HG03565 (cell line): ENCODE results near the gene BIN1.
A peak's percentile ranks its signal among the peaks of the same experiment; 100 is the strongest.

Experiments
- ATAC-seq: cut with Tn5 transposase; IDR thresholded peaks from one replicate; pipeline ENCODE4 v1.9.1; 2021; ENCODE audit warnings: mild to moderate bottlenecking, moderate library complexity; ENCODE audit not compliant: unreplicated experiment

The BIN1 gene

DNA sequence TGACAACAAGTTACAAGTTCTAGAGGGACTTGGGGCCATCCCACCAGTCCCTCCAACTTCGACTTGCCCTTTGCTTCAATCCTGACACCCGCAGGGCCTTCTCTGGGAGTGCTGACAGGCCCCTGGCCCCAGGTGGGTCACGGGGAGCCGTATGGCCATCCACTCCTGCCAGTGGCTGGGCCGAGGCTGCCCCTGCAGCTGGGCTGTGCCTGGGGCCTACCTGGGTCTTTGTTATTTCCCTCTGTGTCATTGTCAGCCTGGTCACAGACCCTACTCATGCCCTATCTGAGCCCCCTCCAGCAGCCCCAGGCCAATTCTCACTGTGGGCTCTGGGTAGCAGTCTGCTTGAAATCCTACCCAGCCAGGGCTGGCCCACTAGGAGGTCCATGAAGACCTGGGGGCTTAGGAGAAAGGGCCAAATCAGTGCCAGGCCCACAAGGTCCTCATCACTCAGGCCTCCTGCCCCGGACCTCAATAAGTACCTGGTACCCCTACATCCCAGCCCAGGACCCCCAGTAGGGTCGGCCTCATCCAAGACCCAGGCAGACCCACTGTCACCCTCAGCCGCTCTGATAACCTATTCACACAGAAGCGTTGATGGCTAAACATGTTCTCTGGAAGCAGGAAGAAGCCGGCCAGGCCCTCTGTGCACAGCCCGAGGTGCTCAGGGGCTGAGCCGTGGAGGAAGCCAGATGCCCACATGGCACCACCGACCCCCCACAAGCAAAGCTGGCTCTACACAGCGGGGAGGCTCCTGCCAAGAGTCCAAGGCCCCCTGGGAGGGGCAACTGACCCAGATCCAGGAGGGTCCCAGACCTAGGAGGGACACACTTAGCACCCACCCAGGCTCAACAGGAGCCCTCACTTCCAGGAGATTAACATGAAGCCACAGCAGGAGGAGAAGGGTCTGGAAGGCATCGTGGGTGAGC, 57.7 kb downstream of the BIN1 start:
- ATAC-seq, result no peak

DNA sequence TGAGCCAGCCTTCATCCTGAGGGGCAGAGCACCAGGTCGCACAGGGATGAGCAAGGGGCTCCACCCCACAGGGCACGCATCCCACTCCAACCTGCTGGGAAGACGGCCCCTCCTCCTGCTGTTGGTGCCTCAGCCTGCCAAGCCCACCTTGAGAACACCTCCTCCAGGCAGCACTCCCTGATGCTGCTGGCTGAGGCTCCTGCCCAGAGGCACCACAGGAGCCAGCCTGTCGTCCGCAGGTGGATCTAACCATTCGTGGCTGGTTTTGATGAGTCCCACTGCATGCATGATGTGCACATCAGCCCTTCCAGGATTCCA, 58.4 kb downstream of the BIN1 start:
- ATAC-seq, result no peak

DNA sequence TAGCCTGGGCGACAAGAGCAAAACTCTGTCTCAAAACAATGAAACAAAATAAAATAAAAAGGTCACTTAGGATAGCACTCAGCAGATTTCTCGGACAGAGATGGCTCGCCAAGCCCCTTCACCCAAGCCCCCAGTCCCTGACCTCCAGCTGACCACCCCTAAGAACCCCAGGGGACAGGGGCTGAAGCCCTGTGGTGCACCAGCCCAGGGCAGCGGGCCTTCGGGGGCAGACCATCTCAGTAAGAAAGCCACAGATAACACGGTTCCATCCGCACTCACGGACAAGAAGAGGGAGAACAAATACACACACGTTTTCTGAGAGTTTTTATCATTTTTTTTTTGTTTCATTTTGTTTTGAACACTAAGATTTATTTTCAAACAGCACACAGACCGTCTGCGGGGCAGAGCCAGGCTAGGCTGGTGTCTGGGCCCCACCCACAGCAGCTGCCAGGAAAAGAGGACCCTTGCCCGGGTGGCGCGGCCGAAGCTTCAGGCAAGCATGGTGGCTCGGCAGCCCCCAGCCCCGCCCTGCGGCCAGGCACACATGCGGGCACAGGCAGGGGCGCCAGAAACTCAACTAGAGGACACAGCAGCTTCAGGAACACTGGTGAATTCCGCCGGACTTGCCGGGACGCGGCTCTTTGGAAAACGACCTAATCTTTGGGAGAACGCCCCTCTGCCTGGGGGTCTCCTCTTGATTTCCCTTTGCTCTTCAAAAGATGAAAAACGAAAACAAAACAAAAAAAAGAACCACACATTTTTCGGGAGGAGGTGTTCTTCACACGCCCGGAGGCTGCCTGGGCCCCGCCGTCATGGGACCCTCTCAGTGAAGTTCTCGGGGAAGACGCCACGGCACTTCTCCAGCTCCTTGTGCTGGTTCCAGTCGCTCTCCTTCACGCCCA, 59.0 kb downstream of the BIN1 start:
- ATAC-seq, result no peak

DNA sequence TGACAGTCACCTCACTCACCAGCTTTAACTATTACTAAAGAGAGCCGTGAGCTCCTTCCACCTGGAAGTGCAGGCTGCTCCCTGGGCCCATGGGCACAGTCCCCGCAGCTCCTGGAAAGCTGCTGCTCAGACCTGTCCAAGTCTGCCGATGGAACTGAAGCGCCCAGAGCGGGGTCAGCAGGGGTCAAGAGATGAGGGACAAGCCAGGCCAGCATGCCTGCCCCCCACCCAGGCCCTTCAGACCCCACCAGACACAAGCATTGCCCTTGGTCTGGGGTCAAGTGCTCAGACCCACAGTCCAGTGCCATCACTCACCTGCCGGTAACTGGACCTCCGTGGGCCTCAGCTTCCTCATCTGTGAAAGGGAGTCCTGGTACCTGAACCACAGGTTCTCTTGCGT, 59.9 kb downstream of the BIN1 start:
- ATAC-seq, result no peak

DNA sequence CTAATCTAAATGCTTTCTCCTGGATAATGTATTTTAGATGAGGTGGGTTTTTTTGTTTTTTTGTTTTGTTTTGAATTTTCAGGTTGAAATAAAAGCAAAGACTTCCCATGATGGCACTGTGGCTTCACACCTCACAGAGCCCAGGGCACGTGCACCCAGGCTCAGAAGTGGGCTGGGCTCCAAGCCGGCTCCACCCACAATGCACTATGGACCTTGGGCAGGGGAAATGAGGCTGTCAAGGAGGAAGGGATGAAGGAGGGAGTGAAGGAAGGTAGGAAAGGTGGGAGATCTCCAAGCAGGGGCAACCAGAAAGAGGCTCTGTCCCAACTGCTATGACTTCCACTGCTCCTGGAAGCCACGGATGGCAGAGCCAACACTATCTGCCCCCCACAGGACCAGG, 60.4 kb downstream of the BIN1 start:
- ATAC-seq, result no peak

DNA sequence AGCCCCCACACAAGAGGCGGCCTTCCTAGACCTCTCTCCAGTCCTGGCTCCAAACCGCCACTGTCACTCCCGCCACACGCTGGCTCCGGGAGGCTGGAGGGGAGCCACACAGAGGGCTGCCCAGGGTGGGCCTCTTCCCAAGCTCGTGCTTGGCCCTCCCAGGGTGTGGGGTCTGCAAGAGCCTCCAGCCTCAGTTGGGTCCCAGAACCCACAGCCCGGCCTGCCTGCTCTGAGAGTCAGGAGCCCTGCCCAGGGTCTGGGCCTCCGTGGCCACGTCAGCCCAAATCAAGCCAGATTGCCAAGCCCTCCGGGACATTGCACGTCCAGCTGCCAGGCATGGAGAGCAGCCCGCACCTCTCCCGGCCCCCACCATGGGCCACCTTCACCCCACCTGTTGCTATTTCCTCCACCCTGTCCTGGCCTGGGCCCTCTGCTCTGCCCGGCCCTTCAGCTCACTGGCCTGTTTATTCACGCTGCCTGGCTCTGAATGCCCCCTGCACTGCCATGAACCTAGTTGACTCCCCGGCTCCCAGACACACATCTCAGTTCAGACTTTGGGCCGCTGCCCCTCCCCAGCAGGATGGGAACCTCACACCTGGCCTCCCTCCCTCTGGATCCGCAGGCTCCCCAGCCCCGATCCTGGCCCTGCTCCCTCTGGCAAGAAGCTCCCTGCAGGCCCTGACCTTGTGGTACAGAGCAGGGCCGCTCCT, 61.0 kb downstream of the BIN1 start:
- ATAC-seq, result no peak

DNA sequence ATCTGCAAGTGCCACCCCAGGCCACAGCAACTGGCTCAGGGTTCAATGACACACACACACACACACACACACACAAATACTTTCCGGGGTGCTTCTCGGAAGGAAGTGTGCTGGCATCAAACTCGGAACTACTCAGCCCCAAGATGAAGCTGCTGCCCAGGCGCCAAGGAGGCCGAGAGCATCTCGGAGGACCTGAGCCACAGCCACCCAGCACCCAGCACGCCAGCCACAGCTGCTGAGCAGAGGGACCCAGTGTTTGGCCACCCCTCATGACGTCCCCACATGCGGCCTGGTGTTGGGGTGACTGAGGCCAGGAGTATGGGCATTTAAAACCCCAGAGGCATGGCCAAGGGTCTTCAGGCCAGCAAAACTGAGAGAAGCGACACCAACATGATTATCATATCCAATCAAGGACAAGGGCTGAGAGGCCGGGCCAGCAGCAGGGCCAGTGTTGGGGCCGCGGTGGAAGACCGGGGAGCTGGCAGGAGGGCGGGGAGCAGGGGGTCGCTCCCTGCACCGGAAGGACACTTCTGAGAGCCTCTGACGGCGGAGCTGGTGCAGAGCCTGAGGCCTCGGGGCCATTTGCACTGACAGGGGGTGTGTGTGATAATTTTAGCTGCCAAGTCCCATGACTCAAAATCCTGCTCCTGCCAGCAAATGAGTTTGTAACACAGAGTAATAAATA, 61.8 kb downstream of the BIN1 start:
- ATAC-seq, result no peak

DNA sequence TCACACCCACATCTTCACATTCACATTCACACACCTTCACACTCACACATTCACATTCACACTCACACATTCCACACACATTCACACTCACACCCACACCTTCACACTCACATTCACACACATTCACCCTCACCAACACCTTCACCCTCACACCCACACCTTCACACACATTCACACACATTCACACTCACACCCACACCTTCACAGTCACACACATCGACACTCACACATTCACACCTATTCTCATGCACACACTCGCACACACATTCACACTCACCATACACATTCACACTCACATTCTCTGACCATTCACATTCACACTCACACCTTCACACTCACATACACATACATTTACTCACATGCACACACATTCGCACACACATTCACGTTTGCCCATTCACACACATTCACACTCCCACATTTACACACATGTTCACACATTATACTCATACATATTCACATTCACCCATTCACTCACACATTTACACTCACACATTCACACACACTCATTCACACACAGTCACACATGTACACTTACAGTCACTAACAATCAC, 62.7 kb downstream of the BIN1 start:
- ATAC-seq, result no peak

DNA sequence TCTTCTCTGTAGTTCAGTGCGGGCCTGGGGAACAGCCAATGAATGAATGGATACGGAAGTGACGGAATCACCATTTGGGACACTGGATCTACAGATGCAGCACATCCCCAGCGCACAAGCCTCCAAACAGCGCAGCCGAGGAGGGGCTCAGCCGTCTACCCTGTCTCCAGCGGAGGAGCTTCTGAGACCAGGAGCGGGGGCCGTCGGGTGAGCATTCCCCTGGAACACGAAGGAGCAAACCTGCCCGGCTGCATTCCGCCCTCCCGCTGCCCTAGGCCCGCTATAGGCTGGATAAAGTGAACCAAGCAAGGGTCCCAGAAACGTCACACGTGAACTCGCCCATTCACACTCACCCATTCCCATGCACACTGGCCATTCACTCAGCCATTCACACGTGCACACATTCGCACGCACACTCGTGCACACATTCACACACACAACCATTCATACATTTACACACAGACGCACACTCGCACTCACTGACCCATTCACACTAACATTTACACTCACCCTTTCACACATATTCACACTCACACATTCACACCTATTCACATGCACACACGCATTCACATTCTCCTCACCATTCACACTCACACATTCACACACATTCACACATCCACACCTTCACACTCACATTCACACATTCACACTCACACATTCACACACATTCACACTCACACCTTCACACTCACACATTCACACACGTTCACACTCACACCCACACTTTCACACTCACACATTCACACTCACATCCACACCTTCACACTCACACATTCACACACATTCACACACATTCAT, 63.4 kb downstream of the BIN1 start:
- ATAC-seq, result no peak

DNA sequence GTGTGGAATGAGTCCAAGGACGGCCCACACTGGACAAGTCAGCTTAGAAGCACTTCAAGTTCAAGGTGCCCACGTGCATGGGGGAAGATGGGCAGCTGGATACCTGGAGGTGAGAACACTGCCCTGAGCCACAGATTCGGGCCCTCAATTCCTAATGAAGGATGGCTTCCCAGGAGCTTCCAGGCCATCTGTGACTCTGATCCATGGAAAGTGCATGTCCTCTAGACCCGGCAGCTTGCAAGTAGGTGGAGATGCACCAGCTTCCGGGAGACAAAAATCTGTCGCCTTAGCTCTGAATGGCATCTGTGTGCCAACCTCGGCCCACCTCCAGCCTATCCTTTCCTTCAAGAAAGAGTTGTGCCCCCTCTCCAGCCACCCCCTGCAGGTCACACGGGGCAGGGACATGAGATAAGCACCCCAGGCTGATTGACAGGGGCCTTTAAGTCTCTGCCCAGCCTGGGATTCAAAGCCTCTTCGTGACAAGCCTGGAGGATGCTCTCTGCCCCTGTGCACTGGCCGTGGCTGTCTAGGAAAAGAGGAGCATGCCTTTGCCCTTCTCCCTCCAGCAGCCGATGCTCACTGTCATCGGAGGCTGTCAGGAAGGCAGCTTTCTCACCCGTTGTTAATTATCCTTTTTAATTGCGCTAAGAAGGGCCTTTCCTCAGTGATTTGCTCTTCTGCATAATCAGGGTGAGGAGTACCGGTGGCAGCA, 65.5 kb downstream of the BIN1 start:
- no peak for ATAC-seq

DNA sequence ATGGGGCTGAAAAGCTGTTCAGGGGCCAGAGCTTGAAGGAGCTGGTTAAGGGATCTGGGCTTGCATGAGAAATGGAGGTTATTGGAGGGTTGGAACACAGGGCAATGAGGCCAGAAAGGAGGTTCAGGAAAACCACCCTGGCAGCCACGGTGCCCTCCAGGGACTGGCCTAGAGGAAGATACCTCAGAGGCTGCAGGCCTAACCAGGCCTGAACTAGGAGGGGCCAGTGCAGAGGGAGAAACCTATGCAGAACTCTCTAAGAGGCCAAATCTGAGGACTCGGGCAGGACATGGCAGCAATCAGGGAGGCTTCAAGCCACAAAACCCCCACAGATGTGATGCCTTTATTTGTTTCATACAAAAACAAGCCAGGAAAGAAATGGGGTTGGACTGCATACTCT, 66.8 kb downstream of the BIN1 start:
- ATAC-seq, result no peak

DNA sequence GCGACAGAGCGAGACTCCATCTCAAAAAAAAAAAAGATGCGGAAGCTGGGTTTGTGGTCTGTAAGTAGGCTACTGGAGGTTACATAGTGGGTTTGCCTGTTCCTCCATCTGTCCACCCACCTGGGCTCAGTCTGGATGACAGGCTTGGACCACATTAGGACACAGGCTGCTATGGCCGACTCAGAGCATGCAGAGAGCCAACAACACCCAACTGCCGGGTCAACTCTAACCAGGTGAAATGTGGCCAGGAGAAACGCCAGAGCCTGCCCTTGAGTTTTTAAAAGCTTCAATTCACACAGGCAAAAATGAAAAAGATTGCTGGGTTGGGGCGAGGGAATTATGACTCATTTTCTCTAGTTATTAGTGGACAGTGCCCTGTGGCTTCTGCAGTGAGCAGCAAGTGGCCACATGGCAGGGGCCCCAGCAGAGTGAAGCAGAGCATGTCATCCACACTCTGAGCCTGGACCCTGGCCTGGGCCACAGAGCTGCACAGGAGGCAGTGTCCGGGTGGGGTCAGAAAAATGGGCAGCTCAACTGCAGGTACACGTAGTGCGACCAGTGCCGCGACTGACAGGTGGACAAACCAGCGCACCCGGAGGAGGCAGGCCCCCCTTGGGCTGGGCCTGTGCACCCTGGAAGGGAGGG, 67.4 kb downstream of the BIN1 start:
- peak; percentile 63 for ATAC-seq

DNA sequence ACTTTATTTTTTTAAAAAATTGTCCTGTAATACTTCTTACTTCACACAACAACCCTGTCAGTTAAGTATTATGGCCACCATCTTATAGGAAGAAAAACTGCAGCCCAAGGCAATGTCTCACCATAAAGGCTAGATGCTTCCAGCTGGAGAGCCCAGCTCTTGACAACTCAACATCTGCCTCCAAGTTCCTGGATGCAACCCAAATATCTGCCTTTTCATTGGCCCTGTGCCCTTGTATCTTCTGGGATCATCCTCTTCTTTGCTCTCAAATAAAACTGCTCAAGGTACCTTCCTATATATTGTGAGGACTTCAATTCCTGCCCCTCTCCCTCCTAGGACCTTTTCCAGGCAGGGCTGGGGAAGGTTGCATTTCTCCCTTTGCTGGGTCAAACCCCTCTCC, 69.5 kb downstream of the BIN1 start:
- no peak for ATAC-seq

DNA sequence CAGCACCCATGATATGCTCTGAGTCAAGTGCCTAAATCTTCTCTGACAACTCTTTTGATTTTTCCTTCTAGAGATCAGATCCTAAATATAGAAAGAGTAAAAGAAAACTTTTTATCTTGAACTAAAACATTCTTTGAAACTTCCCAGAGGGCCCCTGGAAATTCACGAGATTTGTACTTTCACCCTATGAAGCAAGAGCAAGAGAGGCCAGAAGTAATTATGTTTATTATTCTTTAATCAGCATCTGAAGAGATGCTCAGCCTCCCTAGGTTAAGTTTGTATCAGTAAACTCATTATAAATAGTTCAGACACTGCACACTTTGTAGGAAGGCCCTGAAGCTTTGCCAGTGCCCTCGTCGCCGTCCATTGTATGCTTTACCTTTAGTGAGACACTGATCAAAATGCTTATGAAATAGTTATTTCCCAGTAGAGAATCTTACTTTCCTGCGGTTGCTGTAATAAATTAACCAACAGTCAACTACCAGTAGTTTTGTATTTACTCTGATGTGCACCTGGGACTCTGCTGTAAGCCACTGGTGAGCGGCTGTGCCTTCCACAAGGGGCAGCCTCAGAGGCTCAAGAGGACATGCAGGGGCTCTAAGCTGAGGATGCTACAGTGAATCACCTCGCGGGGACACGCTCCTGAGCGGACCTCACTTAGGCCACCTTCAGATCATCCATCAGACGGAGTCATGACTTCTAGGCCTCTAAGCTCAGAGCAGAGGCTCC, 71.9 kb downstream of the BIN1 start:
- peak; percentile 39 for ATAC-seq

DNA sequence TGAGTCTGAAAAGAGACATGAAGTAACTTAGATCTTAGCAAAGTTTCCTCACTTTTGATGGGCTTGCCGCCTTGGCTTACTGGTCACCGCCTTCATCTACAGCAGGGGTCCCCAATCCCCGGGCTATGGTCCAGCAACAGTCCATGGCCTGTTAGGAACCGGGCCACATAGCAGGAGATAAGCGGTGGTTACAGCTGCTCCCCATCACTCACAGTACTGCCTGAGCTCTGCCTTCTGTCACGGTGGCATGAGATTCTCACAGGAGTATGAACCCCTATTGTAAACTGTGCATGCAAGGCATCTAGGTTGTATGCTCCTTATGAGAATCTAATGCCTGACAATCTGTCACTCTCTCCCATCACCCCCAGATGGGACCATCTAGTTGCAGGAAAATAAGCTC, 72.9 kb downstream of the BIN1 start:
- no peak for ATAC-seq

DNA sequence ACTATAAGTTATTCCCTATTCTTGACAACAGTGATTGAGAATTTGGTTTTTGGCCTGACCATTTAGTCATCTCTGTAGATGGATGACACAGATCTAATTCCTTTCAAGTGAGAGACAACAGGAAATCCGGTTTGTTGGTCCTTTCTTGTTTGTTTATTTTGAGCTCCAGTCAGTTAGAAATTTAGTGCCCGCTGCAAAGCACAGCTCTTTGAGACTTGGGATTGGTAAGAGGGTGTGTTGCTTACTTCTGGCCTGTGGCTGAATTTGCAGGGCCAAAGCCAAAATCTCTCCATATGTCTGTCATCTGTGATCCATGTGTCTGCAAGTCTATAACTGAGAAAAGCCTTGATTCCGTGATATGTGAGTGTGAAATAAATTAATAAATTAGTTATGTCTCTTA, 74.3 kb downstream of the BIN1 start:
- no peak for ATAC-seq

DNA sequence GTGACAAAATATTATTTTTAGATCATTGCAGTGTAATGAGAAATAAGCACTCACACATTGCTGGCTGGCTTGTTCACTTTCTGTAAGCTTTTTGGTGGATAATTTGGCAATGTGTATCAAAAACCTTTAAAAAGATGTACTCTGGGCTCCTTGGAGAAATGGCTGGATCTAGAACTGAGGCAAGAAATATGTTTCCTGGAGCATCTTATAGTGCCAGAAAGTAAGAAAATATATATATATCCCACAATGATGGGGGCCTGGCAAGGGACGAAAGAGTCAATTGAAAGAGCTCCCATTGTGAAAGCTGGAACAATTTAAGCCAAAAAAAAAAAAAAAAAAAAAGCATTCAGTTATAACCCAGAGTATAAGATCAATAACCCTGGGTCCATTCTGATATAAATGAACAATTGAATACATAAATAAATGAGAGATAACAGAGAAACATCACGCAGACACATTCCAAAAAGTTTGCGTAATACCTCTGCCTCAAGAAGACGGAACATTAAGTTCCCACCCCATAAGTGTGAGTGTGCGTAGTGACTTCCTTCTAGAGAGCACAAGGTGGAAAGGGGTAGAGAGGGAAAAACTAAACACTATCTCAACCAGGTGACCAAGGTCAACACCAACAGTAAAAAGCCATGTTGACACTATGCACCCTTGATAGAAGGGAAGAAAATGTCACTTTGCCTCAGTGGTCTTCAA, 77.5 kb downstream of the BIN1 start:
- ATAC-seq, result no peak
